Loucy (cell line): Measurements from ENCODE around the gene BCKDHB.

Experiments used
- CTCF ChIP-seq: fragments of 200-600 bp; sonication (generic); conservative IDR thresholded peaks from 2 replicates; pipeline ENCODE4 v1.5.1; 2014; ENCODE audit warnings: mild to moderate bottlenecking, antibody characterized with exemption, low read length
- EZH2phosphoT487 ChIP-seq: fragments of 200-600 bp; IDR thresholded peaks from 2 replicates; pipeline ENCODE4 v1.6.1; 2018; ENCODE audit warnings: antibody characterized with exemption, mild to moderate bottlenecking, moderate library complexity, borderline replicate concordance

- TF ChIP-seq CTCF (no peak), EZH2phosphoT487 (no peak)
Measured at GRCh38 chr6:80276861-80277260, 170.4 kb downstream of the BCKDHB start.
